ENCODE measurements around the gene PDCD10. TPM values are rescaled to one million over a fixed set of nuclear protein-coding genes. Genes with fewer than 3 reads are reported as not detected.

Gene PDCD10
- total and polyA plus RNA-seq, 2 donors (not counting 3 experiments of a cell fraction or from before 2014, with no cell fraction given), result 21.3 to 47.8 TPM

DNA sequence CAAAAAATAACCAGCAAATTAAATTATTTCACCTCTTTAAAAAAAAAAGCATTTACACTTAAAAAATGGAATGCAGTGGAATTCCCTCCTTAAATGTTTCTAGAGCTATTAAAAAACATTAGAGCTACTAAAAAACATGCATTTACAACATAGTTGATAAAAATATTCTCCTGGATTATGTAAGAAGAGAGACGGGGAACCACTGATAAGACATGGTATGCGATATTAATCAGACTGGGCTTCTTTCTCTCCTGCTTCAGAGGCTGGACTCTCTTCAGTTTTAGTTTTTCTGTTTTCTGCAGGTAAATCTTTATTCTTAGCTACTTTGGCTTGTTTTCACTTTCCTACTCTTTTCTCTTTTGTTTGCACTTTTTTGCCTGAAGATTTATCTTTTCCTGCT, 40.6 kb downstream of the PDCD10 start:
- Histone ChIP-seq H3K27me3 (ENCODE audit: control insufficient read depth in 2 of 2, insufficient read depth in 2 of 2, low read length in 2 of 2) (no peaks in the 10 kb centered on the region), H3K9me1 (replicated peaks; ENCODE audit: control insufficient read depth, extremely low read depth, insufficient read depth, low read length) (no peaks in the 10 kb centered on the region), H3K4me1 (ENCODE audit: control insufficient read depth, extremely low read depth, insufficient read depth, low read length) (no peaks in the 10 kb centered on the region), H2AFZ (ENCODE audit: low read depth, low read length) (no peak overlapping the region), H3K4me2 (ENCODE audit: insufficient read depth, low read length) (no peak overlapping the region), H3K4me3 (replicated peaks in 1 of 3; ENCODE audit: insufficient read depth in 1 of 3, low read depth in 1 of 3, low read length in 3 of 3) (no peak overlapping the region), H3K9ac (replicated peaks; ENCODE audit: extremely low read depth, insufficient read depth, low read length) (no peak overlapping the region), H3K27ac (ENCODE audit: insufficient read depth, low read depth, low read length) (no peak overlapping the region), H4K20me1 (replicated peaks; ENCODE audit: control insufficient read depth, extremely low read depth, insufficient read depth, low read length) (no peaks in the 10 kb centered on the region), H3K36me3 (ENCODE audit: control insufficient read depth in 2 of 2, extremely low read depth in 1 of 2, insufficient read depth in 2 of 2, low read length in 2 of 2) (peaks cover 2 to 4% of the 10 kb centered on the region in 2 experiments), H3K9me3 (replicated peaks; ENCODE audit: control insufficient read depth, insufficient read depth, low read length) (no peaks in the 10 kb centered on the region), H3K79me2 (ENCODE audit: control insufficient read depth, insufficient read depth, low read length) (no peaks in the 10 kb centered on the region)
- FAIRE-seq (no peak), DNase-seq (ENCODE audit: low read depth, low spot score) (no peak)
- ChIA-PET POLR2A (no interaction called here), CTCF (interaction anchor here (1.3 to 2.2 kb wide), 2 partner anchors 9 to 10 kb away, joined by 6 to 15 read pairs; no protein-coding TSS in a partner anchor)
- intact Hi-C loops (cut with micrococcal nuclease) (no loop called here), dilution Hi-C loops (cut with MboI; ENCODE audit: extremely low pct_ligation_motif_present, low sequenced_read_pairs) (no loop called here)
- BruUV-seq (replicated peaks), result no TSS peak
- TF ChIP-seq MYC (IDR thresholded peaks at IDR 0.05; ENCODE audit: low read depth, low read length), result no peak
- TF ChIP-seq GATA2 (IDR thresholded peaks at IDR 0.05; ENCODE audit: insufficient read depth, insufficient read length, low read depth, low read length), result no peak
- TF ChIP-seq, protein P1, sequence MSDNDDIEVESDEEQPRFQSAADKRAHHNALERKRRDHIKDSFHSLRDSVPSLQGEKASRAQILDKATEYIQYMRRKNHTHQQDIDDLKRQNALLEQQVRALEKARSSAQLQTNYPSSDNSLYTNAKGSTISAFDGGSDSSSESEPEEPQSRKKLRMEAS (IDR thresholded peaks at IDR 0.05; ENCODE audit: insufficient read depth, insufficient read length), result no peak

DNA sequence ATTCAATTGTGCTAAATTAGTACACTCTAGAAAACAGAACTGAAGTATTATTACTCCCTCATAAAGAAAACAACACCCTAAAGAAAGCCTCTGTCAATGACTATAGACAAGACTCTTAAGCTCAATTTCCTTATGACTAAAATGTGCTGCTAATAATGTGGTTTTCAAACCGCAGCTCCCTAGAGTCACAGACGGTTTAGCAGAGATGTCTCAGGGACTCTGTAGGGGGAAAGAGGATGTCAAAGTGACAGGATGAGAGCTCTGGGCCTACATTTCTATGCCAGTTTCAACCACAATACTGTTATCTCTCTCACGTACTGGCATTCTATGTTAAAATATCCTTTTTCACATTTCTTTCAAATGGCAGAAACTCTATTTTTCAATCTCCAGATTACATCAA, 43.3 kb downstream of the PDCD10 start:
- Histone ChIP-seq H4K20me1 (replicated peaks; ENCODE audit: control insufficient read depth, extremely low read depth, insufficient read depth, low read length) (no peaks in the 10 kb centered on the region), H3K79me2 (ENCODE audit: control insufficient read depth, insufficient read depth, low read length) (no peaks in the 10 kb centered on the region), H3K4me1 (ENCODE audit: control insufficient read depth, extremely low read depth, insufficient read depth, low read length) (no peaks in the 10 kb centered on the region), H2AFZ (ENCODE audit: low read depth, low read length) (no peak overlapping the region), H3K36me3 (ENCODE audit: control insufficient read depth in 2 of 2, extremely low read depth in 1 of 2, insufficient read depth in 2 of 2, low read length in 2 of 2) (peaks cover 4 to 6% of the 10 kb centered on the region in 2 experiments), H3K9ac (replicated peaks; ENCODE audit: extremely low read depth, insufficient read depth, low read length) (no peak overlapping the region), H3K9me1 (replicated peaks; ENCODE audit: control insufficient read depth, extremely low read depth, insufficient read depth, low read length) (no peaks in the 10 kb centered on the region), H3K4me3 (replicated peaks in 1 of 3; ENCODE audit: insufficient read depth in 1 of 3, low read depth in 1 of 3, low read length in 3 of 3) (no peak overlapping the region), H3K27me3 (ENCODE audit: control insufficient read depth in 2 of 2, insufficient read depth in 2 of 2, low read length in 2 of 2) (no peaks in the 10 kb centered on the region), H3K9me3 (replicated peaks; ENCODE audit: control insufficient read depth, insufficient read depth, low read length) (no peaks in the 10 kb centered on the region), H3K4me2 (ENCODE audit: insufficient read depth, low read length) (no peak overlapping the region), H3K27ac (ENCODE audit: insufficient read depth, low read depth, low read length) (no peak overlapping the region)
- no peak for FAIRE-seq
- no peak for DNase-seq (ENCODE audit: low read depth, low spot score)
- intact Hi-C loops (cut with micrococcal nuclease) (no loop called here), dilution Hi-C loops (cut with MboI; ENCODE audit: extremely low pct_ligation_motif_present, low sequenced_read_pairs) (no loop called here)
- ChIA-PET CTCF (interaction anchor here (2.2 kb wide), 1 partner anchor 311 kb away, joined by 5 read pairs; the partner anchor contains the start of gene ZBBX), POLR2A (interaction anchor here (0.6 kb wide), 1 partner anchor 88 kb away, joined by 3 read pairs; no protein-coding TSS in a partner anchor)
- TF ChIP-seq, protein P2, sequence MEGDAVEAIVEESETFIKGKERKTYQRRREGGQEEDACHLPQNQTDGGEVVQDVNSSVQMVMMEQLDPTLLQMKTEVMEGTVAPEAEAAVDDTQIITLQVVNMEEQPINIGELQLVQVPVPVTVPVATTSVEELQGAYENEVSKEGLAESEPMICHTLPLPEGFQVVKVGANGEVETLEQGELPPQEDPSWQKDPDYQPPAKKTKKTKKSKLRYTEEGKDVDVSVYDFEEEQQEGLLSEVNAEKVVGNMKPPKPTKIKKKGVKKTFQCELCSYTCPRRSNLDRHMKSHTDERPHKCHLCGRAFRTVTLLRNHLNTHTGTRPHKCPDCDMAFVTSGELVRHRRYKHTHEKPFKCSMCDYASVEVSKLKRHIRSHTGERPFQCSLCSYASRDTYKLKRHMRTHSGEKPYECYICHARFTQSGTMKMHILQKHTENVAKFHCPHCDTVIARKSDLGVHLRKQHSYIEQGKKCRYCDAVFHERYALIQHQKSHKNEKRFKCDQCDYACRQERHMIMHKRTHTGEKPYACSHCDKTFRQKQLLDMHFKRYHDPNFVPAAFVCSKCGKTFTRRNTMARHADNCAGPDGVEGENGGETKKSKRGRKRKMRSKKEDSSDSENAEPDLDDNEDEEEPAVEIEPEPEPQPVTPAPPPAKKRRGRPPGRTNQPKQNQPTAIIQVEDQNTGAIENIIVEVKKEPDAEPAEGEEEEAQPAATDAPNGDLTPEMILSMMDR (IDR thresholded peaks at IDR 0.05; ENCODE audit: extremely low read depth in 1 of 2, insufficient read depth in 1 of 2, low read depth in 1 of 2, low read length in 2 of 2), result no peak
- TF ChIP-seq JUN (IDR thresholded peaks at IDR 0.05; ENCODE audit: borderline replicate concordance, insufficient read depth, insufficient read length, low read depth), result no peak
- TF ChIP-seq, protein P1 (IDR thresholded peaks at IDR 0.05; ENCODE audit: insufficient read depth, insufficient read length), result no peak
- no peak for TF ChIP-seq MYC (IDR thresholded peaks at IDR 0.05; ENCODE audit: low read depth, low read length)
- TF ChIP-seq POLR2A (IDR thresholded peaks at IDR 0.05; ENCODE audit: low read depth, low read length), result no peak
- TF ChIP-seq GATA2 (IDR thresholded peaks at IDR 0.05; ENCODE audit: insufficient read depth, insufficient read length, low read depth, low read length), result no peak
- TF ChIP-seq FOS (IDR thresholded peaks at IDR 0.05; ENCODE audit: borderline replicate concordance, insufficient read depth, low read length), result no peak
- no peak for TF ChIP-seq POLR2AphosphoS5 (IDR thresholded peaks at IDR 0.05; ENCODE audit: insufficient read depth, low read depth, low read length)
- no peak for TF ChIP-seq EZH2 (IDR thresholded peaks at IDR 0.05; ENCODE audit: borderline replicate concordance, low read depth, low read length, severe bottlenecking)
- BruUV-seq (replicated peaks), result no TSS peak

All from endothelial cell of umbilical vein (primary cell).